Common myeloid progenitor, CD34-positive (primary cell): ENCODE measurements around the gene ZDHHC20.

Experiments
- CTCF ChIA-PET: fragments of 350-600 bp; sonication (Branson Sonifier 250); formaldehyde crosslinking; loops from one replicate; lab custom pipeline; 2021; ENCODE audit warnings: antibody characterized with exemption; lab: Charles Lee
- POLR2A ChIA-PET: fragments of 350-600 bp; sonication (Branson Sonifier 250); formaldehyde crosslinking; loops from one replicate; lab custom pipeline; 2021; ENCODE audit warnings: antibody characterized with exemption; lab: Charles Lee
- DNase-seq, 3 donors: peaks; one replicate each; pipeline versions ENCODE4 v3.0.0 to v3.0.0-alpha.2; 2013
- H3K27ac ChIP-seq, 2 experiments: 1 replicate in 1 of 2; 2 replicates in 1 of 2; pipeline ENCODE4 v1.7.0; 2013; ENCODE audit warnings: inconsistent platforms in 2 of 2, low read length in 2 of 2, mild to moderate bottlenecking in 2 of 2, low read depth in 1 of 2, moderate library complexity in 1 of 2; ENCODE audit not compliant: severe bottlenecking in 2 of 2, insufficient read depth in 1 of 2, poor library complexity in 1 of 2
- H3K27me3 ChIP-seq, 5 experiments: replicated peaks in 2 of 5; 1 replicate in 3 of 5; 2 replicates in 2 of 5; pipeline versions ENCODE4 v1.6.1 to v1.7.0; 2013; ENCODE audit warnings: low read length in 4 of 5, mild to moderate bottlenecking in 2 of 5, moderate library complexity in 2 of 5, inconsistent platforms in 1 of 5; ENCODE audit not compliant: insufficient read depth in 5 of 5, control insufficient read depth in 4 of 5
- H3K36me3 ChIP-seq, 4 experiments: 1 replicate in 2 of 4; 2 replicates in 2 of 4; pipeline versions ENCODE4 v1.6.1 to v1.7.0; 2013; ENCODE audit warnings: low read length in 3 of 4, control low read depth in 1 of 4, mild to moderate bottlenecking in 1 of 4; ENCODE audit not compliant: control insufficient read depth in 4 of 4, insufficient read depth in 4 of 4
- H3K4me1 ChIP-seq, 4 experiments: 1 replicate in 3 of 4; 2 replicates in 1 of 4; pipeline versions ENCODE4 v1.6.1 to v1.7.1; 2013; ENCODE audit warnings: low read length in 3 of 4, mild to moderate bottlenecking in 3 of 4, control low read depth in 1 of 4, inconsistent platforms in 1 of 4, moderate library complexity in 1 of 4; ENCODE audit not compliant: control insufficient read depth in 4 of 4, insufficient read depth in 4 of 4; ENCODE audit errors: control extremely low read depth in 1 of 4
- H3K4me3 ChIP-seq, 7 experiments: 1 replicate in 4 of 7; 2 replicates in 3 of 7; pipeline versions ENCODE4 v1.5.1 to v1.7.0; 2013; ENCODE audit warnings: mild to moderate bottlenecking in 7 of 7, low read length in 6 of 7, moderate library complexity in 6 of 7, inconsistent platforms in 2 of 7, low read depth in 2 of 7, control low read depth in 1 of 7; ENCODE audit not compliant: insufficient read depth in 4 of 7, control insufficient read depth in 1 of 7; ENCODE audit errors: extremely low read depth in 1 of 7
- H3K9me3 ChIP-seq, 5 experiments: 1 replicate in 4 of 5; 2 replicates in 1 of 5; pipeline versions ENCODE4 v1.6.1 to v1.7.1; 2013; ENCODE audit warnings: low read length in 4 of 5, mild to moderate bottlenecking in 2 of 5, inconsistent platforms in 1 of 5, low read depth in 1 of 5, moderate library complexity in 1 of 5; ENCODE audit not compliant: control insufficient read depth in 4 of 5, insufficient read depth in 2 of 5; ENCODE audit errors: control extremely low read depth in 1 of 5
- WGBS: methylation state at CpG from one replicate; pipeline ENCODE4 v1.1.5; 2013; ENCODE audit not compliant: insufficient coverage; 5-methylcytosine and 5-hydroxymethylcytosine counted together

Gene ZDHHC20

GRCh38 chr13:21360463-21360862 lies 98.6 kb downstream of the ZDHHC20 start:
- Histone ChIP-seq H3K36me3 (no peaks in the 10 kb centered on the region), H3K27ac (no peak overlapping the region), H3K27me3 (no peaks in the 10 kb centered on the region), H3K4me1 (peaks cover 0 to 6% (median 5%) of the 10 kb centered on the region in 4 experiments), H3K9me3 (peaks cover 0 to 16% (median 0%) of the 10 kb centered on the region in 5 experiments), H3K4me3 (no peak overlapping the region)
- 96% methylated on average over 4 of the region's 4 CpGs for WGBS
- CTCF ChIA-PET = interaction anchor here (0.8 kb wide), 1 partner anchor 211 kb away, joined by 3 read pairs; no protein-coding TSS in a partner anchor
- DNase-seq = no peak
- POLR2A ChIA-PET = no interaction called here

GRCh38 chr13:21359855-21360254 lies 99.2 kb downstream of the ZDHHC20 start:
- no peak for DNase-seq
- CTCF ChIA-PET = interaction anchor here (1.4 kb wide), 1 partner anchor 30 kb away, joined by 3 read pairs; no protein-coding TSS in a partner anchor
- no peak overlapping the region for H3K27ac ChIP-seq
- no peaks in the 10 kb centered on the region for H3K36me3 ChIP-seq
- no peak overlapping the region for H3K4me3 ChIP-seq
- POLR2A ChIA-PET = no interaction called here
- peaks cover 0 to 16% (median 0%) of the 10 kb centered on the region in 5 experiments for H3K9me3 ChIP-seq
- 90% methylated on average over 4 of the region's 5 CpGs for WGBS
- H3K4me1 ChIP-seq = peaks cover 0 to under 1% (median 0%) of the 10 kb centered on the region in 4 experiments
- no peaks in the 10 kb centered on the region for H3K27me3 ChIP-seq

- DNase-seq = no peak
- H3K4me1 ChIP-seq = no peaks in the 10 kb centered on the region
- H3K27me3 ChIP-seq = no peaks in the 10 kb centered on the region
- H3K4me3 ChIP-seq = no peak overlapping the region
- H3K27ac ChIP-seq = no peak overlapping the region
- ChIA-PET CTCF (no interaction called here), POLR2A (no interaction called here)
- H3K36me3 ChIP-seq = no peaks in the 10 kb centered on the region
- peaks cover 0 to 5% (median 0%) of the 10 kb centered on the region in 5 experiments for H3K9me3 ChIP-seq
- 100% methylated on average over 2 of the region's 3 CpGs for WGBS
Measured at GRCh38 chr13:21355304-21355703, 103.8 kb downstream of the ZDHHC20 start.

GRCh38 chr13:21354721-21355120 lies 104.4 kb downstream of the ZDHHC20 start:
- Histone ChIP-seq H3K4me1 (no peaks in the 10 kb centered on the region), H3K36me3 (no peaks in the 10 kb centered on the region), H3K27me3 (no peaks in the 10 kb centered on the region), H3K9me3 (peaks cover 0 to 5% (median 0%) of the 10 kb centered on the region in 5 experiments), H3K27ac (no peak overlapping the region), H3K4me3 (no peak overlapping the region)
- no peak for DNase-seq
- ChIA-PET CTCF (no interaction called here), POLR2A (no interaction called here)
- 99% methylated on average over 11 of the region's 13 CpGs for WGBS

GRCh38 chr13:21348488-21349120 lies 110.5 kb downstream of the ZDHHC20 start:
- CTCF ChIA-PET = interaction anchor here (0.9 to 1.1 kb wide), 3 partner anchors 11 to 51 kb away, joined by 3 to 4 read pairs (median 3); no protein-coding TSS in a partner anchor

GRCh38 chr13:21347753-21348318 lies 111.3 kb downstream of the ZDHHC20 start:
- WGBS = 83% methylated on average over 5 of the region's 10 CpGs
- ChIA-PET CTCF (interaction anchor here (0.9 kb wide), 2 partner anchors 15 to 50 kb away, joined by 3 to 4 read pairs; no protein-coding TSS in a partner anchor), POLR2A (no interaction called here)
- H3K36me3 ChIP-seq = no peaks in the 10 kb centered on the region
- no peaks in the 10 kb centered on the region for H3K9me3 ChIP-seq
- no peak for DNase-seq
- no peak overlapping the region for H3K27ac ChIP-seq
- H3K4me3 ChIP-seq = no peak overlapping the region
- no peaks in the 10 kb centered on the region for H3K27me3 ChIP-seq
- peaks cover 0 to 22% (median 16%) of the 10 kb centered on the region in 4 experiments for H3K4me1 ChIP-seq

More at GRCh38 chr13:21348488-21349120, 110.5 kb downstream of the ZDHHC20 start:
- H3K36me3 ChIP-seq = no peaks in the 10 kb centered on the region
- no peaks in the 10 kb centered on the region for H3K9me3 ChIP-seq
- no peaks in the 10 kb centered on the region for H3K27me3 ChIP-seq
- WGBS = 86% methylated on average over 6 of the region's 6 CpGs
- POLR2A ChIA-PET = no interaction called here
- no peak for DNase-seq
- no peak overlapping the region for H3K27ac ChIP-seq
- H3K4me1 ChIP-seq = peaks cover 0 to 16% (median 11%) of the 10 kb centered on the region in 4 experiments
- no peak overlapping the region for H3K4me3 ChIP-seq

GRCh38 chr13:21344662-21345176 lies 114.4 kb downstream of the ZDHHC20 start:
- POLR2A ChIA-PET = no interaction called here
- WGBS = 28% methylated on average over 6 of the region's 9 CpGs
- DNase-seq = peak; percentile 33 to 86 (median 54)
- Histone ChIP-seq H3K9me3 (no peaks in the 10 kb centered on the region), H3K27me3 (no peaks in the 10 kb centered on the region), H3K4me3 (peak overlapping the region in 3 of 7 experiments; percentile 22 to 51 (median 43)), H3K36me3 (no peaks in the 10 kb centered on the region), H3K27ac (no peak overlapping the region), H3K4me1 (peaks cover 0 to 29% (median 18%) of the 10 kb centered on the region in 4 experiments)
- CTCF ChIA-PET = interaction anchor here (0.6 to 1.6 kb wide), 4 partner anchors 13 to 52 kb away, joined by 3 to 5 read pairs (median 4); no protein-coding TSS in a partner anchor
